Neural cell (in vitro differentiated cells): Measurements from ENCODE around the gene ANK2.

Experiments used
- EP300 ChIP-seq: fragments of 450-650 bp; conservative IDR thresholded peaks from 2 replicates; pipeline ENCODE4 v1.6.1; 2014; ENCODE audit warnings: antibody characterized with exemption, mild to moderate bottlenecking, moderate library complexity; ENCODE audit not compliant: poor library complexity, severe bottlenecking
- EZH2 ChIP-seq: fragments of 200-600, 300-800 bp; shearing (Covaris generic), sonication (generic); IDR thresholded peaks from 2 replicates; pipeline ENCODE4 v1.6.1; 2014; ENCODE audit warnings: antibody characterized with exemption, low read length, borderline replicate concordance, mild to moderate bottlenecking; ENCODE audit not compliant: insufficient read depth, poor library complexity, severe bottlenecking
- MXI1 ChIP-seq: fragments of 450-650 bp; conservative IDR thresholded peaks from 2 replicates; pipeline ENCODE4 v1.6.1; 2014; ENCODE audit warnings: antibody characterized with exemption, mild to moderate bottlenecking; ENCODE audit not compliant: poor library complexity, severe bottlenecking
- POLR2AphosphoS5 ChIP-seq: IDR thresholded peaks from 2 replicates; pipeline ENCODE4 v1.6.1; 2012
- RAD21 ChIP-seq: fragments of 450-650 bp; conservative IDR thresholded peaks from 2 replicates; pipeline ENCODE4 v1.6.1; 2014; ENCODE audit warnings: antibody characterized with exemption, mild to moderate bottlenecking, moderate library complexity
- SMC3 ChIP-seq: fragments of 450-650 bp; conservative IDR thresholded peaks from 2 replicates; pipeline ENCODE4 v1.6.1; 2014; ENCODE audit warnings: antibody characterized with exemption, mild to moderate bottlenecking, moderate library complexity; ENCODE audit not compliant: poor library complexity
- TAF1 ChIP-seq: IDR thresholded peaks from 2 replicates; pipeline ENCODE4 v1.6.1; 2012; ENCODE audit warnings: low read depth
- TF ChIP-seq, protein P1 (sequence below): fragments of 450-650 bp; IDR thresholded peaks from 2 replicates; pipeline ENCODE4 v1.5.1; 2014; ENCODE audit warnings: antibody characterized with exemption, mild to moderate bottlenecking, moderate library complexity; ENCODE audit not compliant: poor library complexity, severe bottlenecking

DNA sequence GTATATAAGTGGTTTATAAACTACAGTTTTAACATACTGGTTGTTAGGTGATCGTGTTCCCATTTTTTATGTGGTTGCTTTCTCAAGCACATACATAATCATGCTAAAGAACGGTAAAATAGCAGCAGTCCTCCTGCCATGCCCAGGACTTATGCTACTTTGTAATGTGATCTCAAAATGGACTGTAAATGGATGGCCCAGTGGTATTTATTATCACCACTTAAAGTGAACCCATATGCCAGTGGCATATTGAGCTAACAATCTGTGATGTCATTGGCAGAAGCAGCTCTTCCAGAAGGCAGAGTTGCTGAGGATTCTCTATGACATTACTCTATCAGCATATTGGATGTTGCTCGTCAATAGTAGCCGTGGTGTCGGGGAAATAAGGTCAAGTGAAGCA lies 28.6 kb downstream of the ANK2 start:
- TF ChIP-seq, protein P1, sequence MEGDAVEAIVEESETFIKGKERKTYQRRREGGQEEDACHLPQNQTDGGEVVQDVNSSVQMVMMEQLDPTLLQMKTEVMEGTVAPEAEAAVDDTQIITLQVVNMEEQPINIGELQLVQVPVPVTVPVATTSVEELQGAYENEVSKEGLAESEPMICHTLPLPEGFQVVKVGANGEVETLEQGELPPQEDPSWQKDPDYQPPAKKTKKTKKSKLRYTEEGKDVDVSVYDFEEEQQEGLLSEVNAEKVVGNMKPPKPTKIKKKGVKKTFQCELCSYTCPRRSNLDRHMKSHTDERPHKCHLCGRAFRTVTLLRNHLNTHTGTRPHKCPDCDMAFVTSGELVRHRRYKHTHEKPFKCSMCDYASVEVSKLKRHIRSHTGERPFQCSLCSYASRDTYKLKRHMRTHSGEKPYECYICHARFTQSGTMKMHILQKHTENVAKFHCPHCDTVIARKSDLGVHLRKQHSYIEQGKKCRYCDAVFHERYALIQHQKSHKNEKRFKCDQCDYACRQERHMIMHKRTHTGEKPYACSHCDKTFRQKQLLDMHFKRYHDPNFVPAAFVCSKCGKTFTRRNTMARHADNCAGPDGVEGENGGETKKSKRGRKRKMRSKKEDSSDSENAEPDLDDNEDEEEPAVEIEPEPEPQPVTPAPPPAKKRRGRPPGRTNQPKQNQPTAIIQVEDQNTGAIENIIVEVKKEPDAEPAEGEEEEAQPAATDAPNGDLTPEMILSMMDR = no peak
- TF ChIP-seq EZH2 (no peak), SMC3 (no peak), TAF1 (no peak), POLR2AphosphoS5 (no peak), EP300 (no peak), MXI1 (no peak), RAD21 (no peak)
